GM18519 (cell line): ENCODE results near the gene PVALEF.
"Not testable (repeated sequence)": the region's sequence is repeated elsewhere in the genome, so short reads cannot be mapped to it uniquely, and the experiment has no call there.

Source experiments
- ATAC-seq: cut with Tn5 transposase; IDR thresholded peaks from one replicate; pipeline ENCODE4 v1.9.1; 2021; ENCODE audit warnings: mild to moderate bottlenecking, moderate library complexity; ENCODE audit not compliant: unreplicated experiment, low FRiP score

The PVALEF gene

GRCh38 chr17:81143200-81143527, 22.1 kb upstream of the PVALEF start:
- ATAC-seq, result no peak

GRCh38 chr17:81143717-81144422, 21.4 kb upstream of the PVALEF start:
- ATAC-seq, result no peak

GRCh38 chr17:81144423-81144781, 20.9 kb upstream of the PVALEF start:
- no peak for ATAC-seq

- not testable (repeated sequence) for ATAC-seq
Measured at GRCh38 chr17:81146208-81146607, 19.1 kb upstream of the PVALEF start.

- no peak for ATAC-seq
Measured at GRCh38 chr17:81147701-81148100, 17.6 kb upstream of the PVALEF start.

GRCh38 chr17:81148571-81148970, 16.7 kb upstream of the PVALEF start:
- ATAC-seq, result no peak

- ATAC-seq, result no peak
Measured at GRCh38 chr17:81148986-81149533, 16.2 kb upstream of the PVALEF start.

- no peak for ATAC-seq
Measured at GRCh38 chr17:81150377-81151077, 14.8 kb upstream of the PVALEF start.

GRCh38 chr17:81151278-81151677, 14.0 kb upstream of the PVALEF start:
- ATAC-seq, result no peak

- no peak for ATAC-seq
Measured at GRCh38 chr17:81152288-81152828, 12.9 kb upstream of the PVALEF start.

GRCh38 chr17:81153340-81153803, 11.9 kb upstream of the PVALEF start:
- no peak for ATAC-seq

- not testable (repeated sequence) for ATAC-seq
Measured at GRCh38 chr17:81154016-81154415, 11.3 kb upstream of the PVALEF start.

GRCh38 chr17:81154961-81155360, 10.3 kb upstream of the PVALEF start:
- ATAC-seq, result no peak

- ATAC-seq, result no peak
Measured at GRCh38 chr17:81156866-81157805, 8.2 kb upstream of the PVALEF start.

- no peak for ATAC-seq
Measured at GRCh38 chr17:81157848-81158687, 7.2 kb upstream of the PVALEF start.

- no peak for ATAC-seq
Measured at GRCh38 chr17:81158688-81159590, 6.4 kb upstream of the PVALEF start.

GRCh38 chr17:81159611-81160265, 5.6 kb upstream of the PVALEF start:
- ATAC-seq, result no peak

GRCh38 chr17:81160306-81160705, 5.0 kb upstream of the PVALEF start:
- ATAC-seq, result no peak
